ENCODE measurements around the gene FHOD3.

DNA sequence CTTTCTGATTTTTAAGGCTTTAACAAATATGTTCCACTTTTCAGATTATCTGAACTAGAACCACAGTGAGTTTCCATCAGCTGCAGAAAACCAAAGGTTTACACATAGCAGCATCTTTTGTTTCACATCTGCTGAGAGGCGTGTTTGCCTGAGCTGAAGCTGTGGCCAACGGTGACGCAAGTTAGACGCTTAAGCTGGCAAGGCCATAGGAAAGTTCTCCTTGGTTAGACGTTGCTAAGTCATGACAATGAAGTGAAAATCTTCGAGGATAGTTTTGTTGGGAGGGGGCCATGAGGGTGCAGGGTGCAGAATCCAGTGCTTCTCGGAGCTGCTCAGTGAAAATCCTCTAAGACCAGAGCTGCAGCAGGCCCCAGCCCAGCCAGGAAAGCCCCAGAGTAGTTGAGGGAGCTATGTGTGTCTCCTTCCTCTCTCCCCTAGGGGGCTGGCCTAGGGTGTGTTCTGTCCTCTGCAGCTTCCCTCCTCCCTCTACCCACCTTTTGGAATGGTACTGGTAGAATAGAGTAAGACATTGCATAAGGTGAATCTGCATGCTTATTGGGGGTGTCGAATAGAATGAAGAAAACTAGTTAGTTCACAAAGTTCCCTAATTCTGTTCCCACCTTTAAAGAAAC is 105.4 kb downstream of the FHOD3 start:
- no peak for TF ChIP-seq ATF3 (IDR thresholded peaks at IDR 0.05)
- TF ChIP-seq REST (IDR thresholded peaks at IDR 0.05): no peak
- TF ChIP-seq, protein P1, sequence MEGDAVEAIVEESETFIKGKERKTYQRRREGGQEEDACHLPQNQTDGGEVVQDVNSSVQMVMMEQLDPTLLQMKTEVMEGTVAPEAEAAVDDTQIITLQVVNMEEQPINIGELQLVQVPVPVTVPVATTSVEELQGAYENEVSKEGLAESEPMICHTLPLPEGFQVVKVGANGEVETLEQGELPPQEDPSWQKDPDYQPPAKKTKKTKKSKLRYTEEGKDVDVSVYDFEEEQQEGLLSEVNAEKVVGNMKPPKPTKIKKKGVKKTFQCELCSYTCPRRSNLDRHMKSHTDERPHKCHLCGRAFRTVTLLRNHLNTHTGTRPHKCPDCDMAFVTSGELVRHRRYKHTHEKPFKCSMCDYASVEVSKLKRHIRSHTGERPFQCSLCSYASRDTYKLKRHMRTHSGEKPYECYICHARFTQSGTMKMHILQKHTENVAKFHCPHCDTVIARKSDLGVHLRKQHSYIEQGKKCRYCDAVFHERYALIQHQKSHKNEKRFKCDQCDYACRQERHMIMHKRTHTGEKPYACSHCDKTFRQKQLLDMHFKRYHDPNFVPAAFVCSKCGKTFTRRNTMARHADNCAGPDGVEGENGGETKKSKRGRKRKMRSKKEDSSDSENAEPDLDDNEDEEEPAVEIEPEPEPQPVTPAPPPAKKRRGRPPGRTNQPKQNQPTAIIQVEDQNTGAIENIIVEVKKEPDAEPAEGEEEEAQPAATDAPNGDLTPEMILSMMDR (IDR thresholded peaks at IDR 0.05; ENCODE audit: low read depth, low read length, missing input control): no peak
- TF ChIP-seq TAF1 (conservative IDR thresholded peaks at IDR 0.05): no peak
- no peak for TF ChIP-seq YY1 (IDR thresholded peaks at IDR 0.05)
- TF ChIP-seq MAX (IDR thresholded peaks at IDR 0.05): no peak
- no peak for TF ChIP-seq GABPA (IDR thresholded peaks at IDR 0.05 in 1 of 2, conservative IDR thresholded peaks at IDR 0.05 in 1 of 2)
- TF ChIP-seq RXRA (IDR thresholded peaks at IDR 0.05): no peak
